BE2C (cell line): ENCODE measurements around the gene WLS.

Experiments
- DNase-seq: peaks from one replicate; pipeline ENCODE4 v3.0.0-alpha.2; 2020
- H3K27me3 ChIP-seq: fragments of 250-450 bp; sonication (Bioruptor Pico); 2 replicates; pipeline ENCODE4 v1.5.1; 2020; ENCODE audit warnings: mild to moderate bottlenecking
- H3K36me3 ChIP-seq: fragments of 250-450 bp; sonication (Bioruptor Pico); 2 replicates; pipeline ENCODE4 v1.5.1; 2020; ENCODE audit warnings: mild to moderate bottlenecking
- H3K4me1 ChIP-seq: fragments of 250-450 bp; sonication (Bioruptor Pico); 2 replicates; pipeline ENCODE4 v1.5.1; 2020
- H3K4me3 ChIP-seq: 2 replicates; pipeline ENCODE4 v1.5.1; 2011; ENCODE audit warnings: low read depth, low read length
- H3K9me3 ChIP-seq: fragments of 250-450 bp; sonication (Bioruptor Pico); 2 replicates; pipeline ENCODE4 v1.5.1; 2020
- TF ChIP-seq, protein P1 (sequence below): IDR thresholded peaks from 2 replicates; pipeline ENCODE4 v1.5.1; 2012; ENCODE audit warnings: mild to moderate bottlenecking, low read depth, low read length

Gene WLS

GRCh38 chr1:68188060-68188538 lies 44.2 kb downstream of the WLS start:
- Histone ChIP-seq H3K36me3 (no peaks in the 10 kb centered on the region), H3K4me1 (no peaks in the 10 kb centered on the region), H3K9me3 (no peaks in the 10 kb centered on the region), H3K27me3 (no peaks in the 10 kb centered on the region), H3K4me3 (no peak overlapping the region)
- TF ChIP-seq, protein P1, sequence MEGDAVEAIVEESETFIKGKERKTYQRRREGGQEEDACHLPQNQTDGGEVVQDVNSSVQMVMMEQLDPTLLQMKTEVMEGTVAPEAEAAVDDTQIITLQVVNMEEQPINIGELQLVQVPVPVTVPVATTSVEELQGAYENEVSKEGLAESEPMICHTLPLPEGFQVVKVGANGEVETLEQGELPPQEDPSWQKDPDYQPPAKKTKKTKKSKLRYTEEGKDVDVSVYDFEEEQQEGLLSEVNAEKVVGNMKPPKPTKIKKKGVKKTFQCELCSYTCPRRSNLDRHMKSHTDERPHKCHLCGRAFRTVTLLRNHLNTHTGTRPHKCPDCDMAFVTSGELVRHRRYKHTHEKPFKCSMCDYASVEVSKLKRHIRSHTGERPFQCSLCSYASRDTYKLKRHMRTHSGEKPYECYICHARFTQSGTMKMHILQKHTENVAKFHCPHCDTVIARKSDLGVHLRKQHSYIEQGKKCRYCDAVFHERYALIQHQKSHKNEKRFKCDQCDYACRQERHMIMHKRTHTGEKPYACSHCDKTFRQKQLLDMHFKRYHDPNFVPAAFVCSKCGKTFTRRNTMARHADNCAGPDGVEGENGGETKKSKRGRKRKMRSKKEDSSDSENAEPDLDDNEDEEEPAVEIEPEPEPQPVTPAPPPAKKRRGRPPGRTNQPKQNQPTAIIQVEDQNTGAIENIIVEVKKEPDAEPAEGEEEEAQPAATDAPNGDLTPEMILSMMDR, result no peak
- no peak for DNase-seq

DNA sequence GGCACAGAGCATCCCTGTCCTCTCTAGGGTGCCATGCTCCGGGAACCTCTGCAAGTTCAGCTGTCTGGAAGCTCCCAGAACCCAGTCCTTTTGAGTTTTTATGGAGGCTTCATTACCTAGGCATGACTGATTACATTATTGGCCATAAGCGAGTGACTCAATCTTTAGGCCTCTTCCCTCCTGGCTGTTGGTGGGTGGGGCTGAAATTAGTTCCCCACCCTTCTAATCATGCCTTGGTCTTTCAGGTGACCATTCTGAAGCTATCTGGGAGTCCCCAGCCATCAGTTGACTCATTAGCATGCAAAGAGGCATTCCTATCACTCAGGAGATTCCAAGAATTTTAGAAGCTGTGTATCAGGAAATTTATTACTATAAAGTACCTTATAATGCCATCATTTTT lies 46.6 kb downstream of the WLS start:
- Histone ChIP-seq H3K27me3 (no peaks in the 10 kb centered on the region), H3K36me3 (no peaks in the 10 kb centered on the region), H3K9me3 (no peaks in the 10 kb centered on the region), H3K4me1 (no peaks in the 10 kb centered on the region), H3K4me3 (no peak overlapping the region)
- no peak for DNase-seq
- TF ChIP-seq, protein P1, result no peak

DNA sequence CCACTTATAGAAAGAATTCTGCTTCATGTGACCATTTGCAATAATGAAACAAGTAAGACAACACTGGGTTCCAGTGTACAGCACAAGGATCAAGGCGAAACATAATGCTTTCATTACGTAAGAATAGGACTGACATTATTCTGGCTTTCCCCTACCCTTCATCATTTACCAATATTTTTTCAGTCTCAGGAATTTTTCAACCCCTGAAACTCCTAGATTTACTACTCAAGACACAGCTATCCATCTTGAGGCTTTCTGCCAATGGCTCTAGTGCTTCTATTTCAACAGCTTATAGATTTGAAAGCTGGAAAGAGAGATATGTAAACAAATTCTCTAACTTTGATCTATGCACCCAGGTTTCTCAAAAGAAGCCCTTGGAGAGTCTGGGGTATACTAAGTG lies 48.4 kb downstream of the WLS start:
- TF ChIP-seq, protein P1, result no peak
- H3K4me3 ChIP-seq, result no peak overlapping the region
- no peaks in the 10 kb centered on the region for H3K27me3 ChIP-seq
- H3K4me1 ChIP-seq, result no peaks in the 10 kb centered on the region
- DNase-seq, result no peak
- H3K36me3 ChIP-seq, result no peaks in the 10 kb centered on the region
- H3K9me3 ChIP-seq, result no peaks in the 10 kb centered on the region

- DNase-seq, result no peak
- Histone ChIP-seq H3K36me3 (no peaks in the 10 kb centered on the region), H3K27me3 (no peaks in the 10 kb centered on the region), H3K9me3 (no peaks in the 10 kb centered on the region), H3K4me1 (peaks cover 7% of the 10 kb centered on the region), H3K4me3 (no peak overlapping the region)
- TF ChIP-seq, protein P1, result no peak
Observed at GRCh38 chr1:68181165-68181556, 51.2 kb downstream of the WLS start.

DNA sequence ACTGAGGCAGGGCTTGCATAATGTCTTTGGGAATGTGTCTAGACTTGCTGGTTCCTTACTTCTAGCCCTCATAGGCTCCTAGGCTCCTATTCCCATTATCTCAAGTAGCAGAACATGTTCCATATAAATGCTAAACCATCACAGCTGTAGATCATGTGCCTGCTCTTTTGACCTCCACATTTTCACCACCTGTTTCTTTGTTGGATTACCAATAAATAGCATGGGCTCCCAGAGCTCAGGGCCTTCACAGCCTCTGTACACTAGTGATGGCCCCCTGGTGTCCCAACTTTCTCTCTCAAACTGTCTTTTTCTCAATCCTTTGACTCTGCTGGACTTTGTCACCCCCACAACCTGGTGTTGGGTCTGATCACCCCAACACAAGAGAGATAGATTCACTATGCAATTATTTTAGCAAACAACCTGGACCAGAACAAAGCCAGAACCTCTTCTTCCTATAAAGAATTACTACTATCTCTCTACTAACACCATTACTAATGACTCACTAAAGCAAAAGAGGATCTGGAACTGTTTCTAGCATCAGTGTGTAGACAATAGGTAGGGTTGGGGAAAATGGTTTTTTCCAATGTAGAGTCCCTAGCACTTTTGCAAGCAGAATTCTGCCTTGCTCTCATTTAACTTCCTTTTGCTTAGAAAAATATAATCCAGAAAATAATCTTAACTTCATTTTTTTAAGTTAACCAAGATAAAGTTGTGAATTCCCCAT lies 51.7 kb downstream of the WLS start:
- H3K9me3 ChIP-seq, result no peaks in the 10 kb centered on the region
- no peaks in the 10 kb centered on the region for H3K36me3 ChIP-seq
- no peak overlapping the region for H3K4me3 ChIP-seq
- H3K27me3 ChIP-seq, result no peaks in the 10 kb centered on the region
- peaks cover 9% of the 10 kb centered on the region for H3K4me1 ChIP-seq
- TF ChIP-seq, protein P1, result no peak
- no peak for DNase-seq

DNA sequence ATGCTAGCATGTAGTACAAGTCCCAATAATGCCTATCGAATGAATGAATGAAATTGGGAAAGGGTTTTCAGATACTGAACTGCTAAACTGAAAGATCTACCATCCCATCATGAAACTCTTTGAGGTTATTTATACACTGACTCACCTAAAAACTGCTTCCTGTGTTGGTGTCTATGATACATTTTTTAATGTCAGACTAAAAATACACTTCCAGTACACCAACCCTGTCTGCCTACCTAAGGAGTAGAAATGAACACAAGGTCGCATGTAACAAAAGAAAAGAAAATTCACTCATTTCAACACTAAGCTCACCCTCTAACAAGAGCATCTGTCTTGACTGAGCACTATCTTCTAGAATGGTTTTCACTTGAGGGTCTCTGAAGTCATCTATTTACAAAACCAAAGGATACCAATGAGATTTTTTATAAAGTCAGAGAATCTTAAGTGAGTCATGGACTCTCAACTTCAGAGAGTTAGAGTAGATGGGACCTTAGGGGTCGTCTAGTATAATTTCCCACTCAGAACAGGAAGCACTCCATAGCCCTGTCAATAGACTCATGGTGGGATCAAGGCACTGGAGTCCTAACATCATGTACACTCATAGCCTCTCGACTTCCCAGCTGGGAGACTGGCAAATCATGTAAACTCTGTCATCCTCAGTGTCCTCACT lies 53.4 kb downstream of the WLS start:
- H3K9me3 ChIP-seq, result no peaks in the 10 kb centered on the region
- H3K36me3 ChIP-seq, result no peaks in the 10 kb centered on the region
- TF ChIP-seq, protein P1, result no peak
- H3K27me3 ChIP-seq, result no peaks in the 10 kb centered on the region
- H3K4me1 ChIP-seq, result peaks cover 13% of the 10 kb centered on the region
- no peak overlapping the region for H3K4me3 ChIP-seq
- DNase-seq, result no peak
